A549 (cell line): Measurements from ENCODE around the gene GYS2. TPM values are rescaled to one million over a fixed set of nuclear protein-coding genes. Genes with fewer than 3 reads are reported as not detected.

Experiments
- ATAC-seq, 2 experiments: fragments of 200-7000 bp in 1 of 2; fragments of >200 bp in 1 of 2; cut with Nextera tagmentation in 1 of 2; cut with Tn5 transposase in 1 of 2; 3 replicates each; pipeline versions ENCODE4 v1.8.0 to v1.9.1; 2018 to 2020; ENCODE audit warnings: mild to moderate bottlenecking in 1 of 2, moderate library complexity in 1 of 2
- CTCF ChIA-PET: fragments of 300-600 bp; sonication (Branson Sonifier 250); formaldehyde crosslinking; extraction: SDS; loops from one replicate; lab custom pipeline; 2021; ENCODE audit warnings: antibody characterized with exemption, inconsistent platforms; lab: Yijun Ruan, JAX
- POLR2A ChIA-PET: fragments of 350-600 bp; formaldehyde crosslinking; extraction: SDS; loops from one replicate; lab custom pipeline; 2021; ENCODE audit warnings: antibody characterized with exemption, inconsistent platforms; lab: Yijun Ruan, JAX
- DNase-seq, 2 experiments: peaks; one replicate each; pipeline versions ENCODE4 v3.0.0 to v3.0.0-alpha.2; 2011 to 2016; ENCODE audit warnings: low read depth in 1 of 2, low spot score in 1 of 2
- FAIRE-seq: peaks from 2 replicates; lab custom pipeline; 2011; peaks lifted over from hg19 to GRCh38; lab: Jason Lieb, UNC
- H3K27ac ChIP-seq, 2 experiments: fragments of >200 bp; sonication (Bioruptor Twin); formaldehyde crosslinking; 3 replicates each; pipeline ENCODE4 v1.5.1; 2016 to 2017
- H3K4me1 ChIP-seq: fragments of >200 bp; sonication (Bioruptor Twin); formaldehyde crosslinking; 3 replicates; pipeline ENCODE4 v1.6.1; 2016
- H3K4me2 ChIP-seq: fragments of >200 bp; sonication (Bioruptor Twin); formaldehyde crosslinking; 3 replicates; pipeline ENCODE4 v1.6.1; 2016
- H3K4me3 ChIP-seq: fragments of >200 bp; sonication (Bioruptor Twin); formaldehyde crosslinking; 3 replicates; pipeline ENCODE4 v1.5.1; 2016
- H3K9me3 ChIP-seq: fragments of >200 bp; sonication (Bioruptor Twin); formaldehyde crosslinking; 3 replicates; pipeline ENCODE4 v1.6.1; 2016
- CHD2 ChIP-seq: fragments of 150-350 bp; IDR thresholded peaks from 2 replicates; pipeline ENCODE4 v1.6.1; 2014; ENCODE audit warnings: low read length; ENCODE audit not compliant: partially characterized antibody
- EHMT2 ChIP-seq: fragments of 200-600 bp; sonication (generic); IDR thresholded peaks from 2 replicates; pipeline ENCODE4 v1.6.1; 2016; ENCODE audit warnings: antibody characterized with exemption, low read depth, mild to moderate bottlenecking, moderate library complexity
- FOSB ChIP-seq: fragments of 250-450 bp; sonication (Bioruptor Pico); IDR thresholded peaks from 2 replicates; pipeline ENCODE4 v1.5.0; 2020; ENCODE audit warnings: mild to moderate bottlenecking, moderate library complexity
- HEYL ChIP-seq: fragments of 250-450 bp; sonication (Bioruptor Pico); IDR thresholded peaks from 2 replicates; pipeline ENCODE4 v1.8.0; 2021; ENCODE audit warnings: mild to moderate bottlenecking, moderate library complexity
- HOXA7 ChIP-seq: fragments of 250-450 bp; sonication (Bioruptor Pico); IDR thresholded peaks from 2 replicates; pipeline ENCODE4 v1.5.0; 2020; ENCODE audit warnings: mild to moderate bottlenecking, moderate library complexity
- JUN ChIP-seq, 2 experiments: fragments of >200 bp; sonication (Bioruptor Twin); formaldehyde crosslinking; IDR thresholded peaks; 2 replicates in 1 of 2; 3 replicates in 1 of 2; pipeline ENCODE4 v1.6.1; 2016 to 2017
- KDM5A ChIP-seq: fragments of 200-600 bp; sonication (generic); IDR thresholded peaks from 2 replicates; pipeline ENCODE4 v1.6.1; 2016; ENCODE audit warnings: antibody characterized with exemption, mild to moderate bottlenecking
- NPAS2 ChIP-seq: fragments of 250-450 bp; sonication (Bioruptor Pico); IDR thresholded peaks from 2 replicates; pipeline ENCODE4 v1.8.0; 2022; ENCODE audit warnings: mild to moderate bottlenecking, moderate library complexity, borderline replicate concordance
- POLR2A ChIP-seq: IDR thresholded peaks from 2 replicates; pipeline ENCODE4 v1.6.1; 2012; ENCODE audit warnings: mild to moderate bottlenecking, low read length
- RAD21 ChIP-seq, 2 experiments: fragments of >200 bp in 1 of 2; sonication (Bioruptor Twin) in 1 of 2; formaldehyde crosslinking in 1 of 2; IDR thresholded peaks in 1 of 2; conservative IDR thresholded peaks in 1 of 2; 2 replicates in 1 of 2; 3 replicates in 1 of 2; pipeline ENCODE4 v1.6.1; 2012 to 2018; ENCODE audit warnings: inconsistent platforms in 1 of 2
- RFX5 ChIP-seq: fragments of 450-650 bp; IDR thresholded peaks from 2 replicates; pipeline ENCODE4 v1.7.1; 2014; ENCODE audit warnings: antibody characterized with exemption, mild to moderate bottlenecking, moderate library complexity
- RNF2 ChIP-seq: fragments of 200-600 bp; sonication (generic); IDR thresholded peaks from 2 replicates; pipeline ENCODE4 v1.6.1; 2016; ENCODE audit warnings: low read depth, mild to moderate bottlenecking, antibody characterized with exemption, moderate library complexity, borderline replicate concordance
- SMC3 ChIP-seq: fragments of >200 bp; sonication (Bioruptor Twin); formaldehyde crosslinking; IDR thresholded peaks from 3 replicates; pipeline ENCODE4 v1.6.1; 2018; ENCODE audit warnings: inconsistent platforms
- ZC3H11A ChIP-seq: fragments of 450-650 bp; IDR thresholded peaks from 2 replicates; pipeline ENCODE4 v1.6.1; 2014; ENCODE audit warnings: antibody characterized with exemption, mild to moderate bottlenecking
- WGBS: methylation state at CpG from one replicate; pipeline ENCODE4 v1.1.6; 2017; ENCODE audit errors: missing lambda C conversion rate; 5-methylcytosine and 5-hydroxymethylcytosine counted together
- polyA plus RNA-seq, 4 experiments: library from polyadenylated mRNA; depleted of rRNA in 3 of 4; stranded (reverse); fragments of >200 nt; fragmentation: RNase III in 1 of 4; extraction: RNeasy Plus Mini Kit Qiagen cat#74134 plus additional on column Dnase treatment in 1 of 4; gene quantifications; 2 replicates in 3 of 4; 3 replicates in 1 of 4; pipeline ENCODE4 v1.2.3, GENCODE V29; 2011 to 2017
- TF ChIP-seq, protein P1 (sequence below): fragments of >200 bp; sonication (Bioruptor Twin); formaldehyde crosslinking; IDR thresholded peaks from 3 replicates; pipeline ENCODE4 v1.5.1; 2016
- TF ChIP-seq, protein P2 (sequence below): fragments of 150-350 bp; IDR thresholded peaks from 2 replicates; pipeline ENCODE4 v1.6.1; 2014; ENCODE audit warnings: low read depth, mild to moderate bottlenecking, low read length
- TF ChIP-seq, protein P3 (sequence below): IDR thresholded peaks from 2 replicates; pipeline ENCODE4 v1.6.1; 2012
- TF ChIP-seq, protein P4 (sequence below): fragments of >200 bp; sonication (Bioruptor Twin); formaldehyde crosslinking; IDR thresholded peaks from 2 replicates; pipeline ENCODE4 v1.6.1; 2016
- TF ChIP-seq, protein P5 (sequence below): fragments of 250-450 bp; sonication (Bioruptor Pico); IDR thresholded peaks from 2 replicates; pipeline ENCODE4 v1.5.0; 2020; ENCODE audit warnings: low read depth, mild to moderate bottlenecking, moderate library complexity

Gene GYS2
- polyA plus RNA-seq, 2 of the 4 experiments (the other 2 are of a cell fraction) = 0.19 TPM; not detected in 1

DNA sequence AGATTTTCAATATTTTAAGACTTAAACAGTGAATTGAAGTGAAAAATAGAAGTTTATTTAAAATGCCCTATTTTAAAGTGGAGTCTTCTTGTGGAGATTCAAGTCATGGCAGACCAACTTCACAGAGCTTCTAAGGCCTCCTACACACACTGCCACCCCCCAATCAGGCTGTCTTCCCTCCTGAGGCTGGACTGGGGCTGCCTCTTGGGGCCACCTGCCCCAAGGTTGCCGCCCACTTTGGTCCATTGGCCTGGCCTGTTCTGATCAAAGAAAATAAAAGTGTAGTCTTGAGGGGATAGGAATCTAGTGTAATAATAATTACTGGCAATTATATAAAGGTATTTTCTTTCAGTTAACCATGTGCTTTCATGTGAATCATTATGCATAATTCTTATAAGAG lies 101.8 kb downstream of the GYS2 start:
- TF ChIP-seq, protein P1, sequence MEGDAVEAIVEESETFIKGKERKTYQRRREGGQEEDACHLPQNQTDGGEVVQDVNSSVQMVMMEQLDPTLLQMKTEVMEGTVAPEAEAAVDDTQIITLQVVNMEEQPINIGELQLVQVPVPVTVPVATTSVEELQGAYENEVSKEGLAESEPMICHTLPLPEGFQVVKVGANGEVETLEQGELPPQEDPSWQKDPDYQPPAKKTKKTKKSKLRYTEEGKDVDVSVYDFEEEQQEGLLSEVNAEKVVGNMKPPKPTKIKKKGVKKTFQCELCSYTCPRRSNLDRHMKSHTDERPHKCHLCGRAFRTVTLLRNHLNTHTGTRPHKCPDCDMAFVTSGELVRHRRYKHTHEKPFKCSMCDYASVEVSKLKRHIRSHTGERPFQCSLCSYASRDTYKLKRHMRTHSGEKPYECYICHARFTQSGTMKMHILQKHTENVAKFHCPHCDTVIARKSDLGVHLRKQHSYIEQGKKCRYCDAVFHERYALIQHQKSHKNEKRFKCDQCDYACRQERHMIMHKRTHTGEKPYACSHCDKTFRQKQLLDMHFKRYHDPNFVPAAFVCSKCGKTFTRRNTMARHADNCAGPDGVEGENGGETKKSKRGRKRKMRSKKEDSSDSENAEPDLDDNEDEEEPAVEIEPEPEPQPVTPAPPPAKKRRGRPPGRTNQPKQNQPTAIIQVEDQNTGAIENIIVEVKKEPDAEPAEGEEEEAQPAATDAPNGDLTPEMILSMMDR = no peak
- TF ChIP-seq, protein P2, sequence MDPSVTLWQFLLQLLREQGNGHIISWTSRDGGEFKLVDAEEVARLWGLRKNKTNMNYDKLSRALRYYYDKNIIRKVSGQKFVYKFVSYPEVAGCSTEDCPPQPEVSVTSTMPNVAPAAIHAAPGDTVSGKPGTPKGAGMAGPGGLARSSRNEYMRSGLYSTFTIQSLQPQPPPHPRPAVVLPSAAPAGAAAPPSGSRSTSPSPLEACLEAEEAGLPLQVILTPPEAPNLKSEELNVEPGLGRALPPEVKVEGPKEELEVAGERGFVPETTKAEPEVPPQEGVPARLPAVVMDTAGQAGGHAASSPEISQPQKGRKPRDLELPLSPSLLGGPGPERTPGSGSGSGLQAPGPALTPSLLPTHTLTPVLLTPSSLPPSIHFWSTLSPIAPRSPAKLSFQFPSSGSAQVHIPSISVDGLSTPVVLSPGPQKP = no peak
- TF ChIP-seq, protein P3, sequence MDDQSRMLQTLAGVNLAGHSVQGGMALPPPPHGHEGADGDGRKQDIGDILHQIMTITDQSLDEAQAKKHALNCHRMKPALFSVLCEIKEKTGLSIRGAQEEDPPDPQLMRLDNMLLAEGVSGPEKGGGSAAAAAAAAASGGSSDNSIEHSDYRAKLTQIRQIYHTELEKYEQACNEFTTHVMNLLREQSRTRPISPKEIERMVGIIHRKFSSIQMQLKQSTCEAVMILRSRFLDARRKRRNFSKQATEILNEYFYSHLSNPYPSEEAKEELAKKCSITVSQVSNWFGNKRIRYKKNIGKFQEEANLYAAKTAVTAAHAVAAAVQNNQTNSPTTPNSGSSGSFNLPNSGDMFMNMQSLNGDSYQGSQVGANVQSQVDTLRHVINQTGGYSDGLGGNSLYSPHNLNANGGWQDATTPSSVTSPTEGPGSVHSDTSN = no peak
- TF ChIP-seq RFX5 = no peak
- no peak for TF ChIP-seq RAD21 (conservative IDR thresholded peaks at IDR 0.05 in 1 of 2, IDR thresholded peaks at IDR 0.05 in 1 of 2)
- no peak for TF ChIP-seq KDM5A
- no peak for TF ChIP-seq HEYL
- no peak for TF ChIP-seq EHMT2
- TF ChIP-seq ZC3H11A = no peak
- no peak for TF ChIP-seq NPAS2 (CRISPR knock-in tag)
- DNase-seq (no peak), FAIRE-seq (no peak), ATAC-seq (no peak)
- H3K4me2 ChIP-seq = peak overlapping the region; percentile 82
- 95% methylated on average over 1 of the region's 1 CpG for WGBS
- H3K4me1 ChIP-seq = peaks cover 31% of the 10 kb centered on the region
- POLR2A ChIA-PET = no interaction called here
- H3K4me3 ChIP-seq = peak overlapping the region; percentile 96
- CTCF ChIA-PET = interaction anchor here (1.1 kb wide), 1 partner anchor 211 kb away, joined by 3 read pairs; no protein-coding TSS in a partner anchor
- no peaks in the 10 kb centered on the region for H3K9me3 ChIP-seq
- peak overlapping the region in 1 of 2 experiments; percentile 94; a peak in 2 of 6 replicates for H3K27ac ChIP-seq

DNA sequence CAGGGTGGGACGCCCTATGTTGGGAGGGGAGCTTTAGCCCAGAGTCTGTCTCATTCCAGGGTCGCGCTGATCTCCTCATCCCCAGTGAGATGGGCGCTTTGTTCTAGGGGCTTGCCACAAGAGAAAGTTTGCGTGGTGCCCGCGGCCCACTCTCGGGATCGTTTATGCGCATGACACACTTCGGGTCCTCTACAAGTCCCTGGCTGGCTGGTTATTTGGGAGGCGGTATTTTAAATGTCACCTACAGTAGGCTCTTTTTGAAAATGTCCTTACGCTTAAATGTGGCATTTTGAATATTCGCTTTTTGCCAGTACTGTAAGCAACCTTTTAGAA lies 102.5 kb downstream of the GYS2 start:
- CTCF ChIA-PET = interaction anchor here (1.1 to 1.2 kb wide), 2 partner anchors 210 to 253 kb away, joined by 3 read pairs; no protein-coding TSS in a partner anchor
- WGBS = 0% methylated on average over 11 of the region's 14 CpGs
- FAIRE-seq (no peak), ATAC-seq (peak; percentile 31 to 54), DNase-seq (peak; percentile 24 to 28)
- H3K27ac ChIP-seq = peak overlapping the region; percentile 93 to 94
- H3K9me3 ChIP-seq = no peaks in the 10 kb centered on the region
- POLR2A ChIA-PET = interaction anchor here (1.0 to 2.3 kb wide), 8 partner anchors 14 to 178 kb away, joined by 3 to 18 read pairs (median 6); partner anchors contain the start of genes LDHB, PYROXD1 and SPX
- no peak for TF ChIP-seq HOXA7 (CRISPR knock-in tag)
- TF ChIP-seq JUN (IDR thresholded peaks at IDR 0.05) = no peak
- TF ChIP-seq EHMT2 = no peak
- TF ChIP-seq CHD2 = no peak
- TF ChIP-seq, protein P4, sequence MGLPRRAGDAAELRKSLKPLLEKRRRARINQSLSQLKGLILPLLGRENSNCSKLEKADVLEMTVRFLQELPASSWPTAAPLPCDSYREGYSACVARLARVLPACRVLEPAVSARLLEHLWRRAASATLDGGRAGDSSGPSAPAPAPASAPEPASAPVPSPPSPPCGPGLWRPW = no peak
- no peak for TF ChIP-seq RNF2
- no peak for TF ChIP-seq SMC3
- no peak for TF ChIP-seq POLR2A
- TF ChIP-seq, protein P5, sequence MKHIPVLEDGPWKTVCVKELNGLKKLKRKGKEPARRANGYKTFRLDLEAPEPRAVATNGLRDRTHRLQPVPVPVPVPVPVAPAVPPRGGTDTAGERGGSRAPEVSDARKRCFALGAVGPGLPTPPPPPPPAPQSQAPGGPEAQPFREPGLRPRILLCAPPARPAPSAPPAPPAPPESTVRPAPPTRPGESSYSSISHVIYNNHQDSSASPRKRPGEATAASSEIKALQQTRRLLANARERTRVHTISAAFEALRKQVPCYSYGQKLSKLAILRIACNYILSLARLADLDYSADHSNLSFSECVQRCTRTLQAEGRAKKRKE (CRISPR knock-in tag) = no peak
- no peak for TF ChIP-seq ZC3H11A
- TF ChIP-seq KDM5A = no peak
- TF ChIP-seq FOSB = no peak
- H3K4me3 ChIP-seq = peak overlapping the region; percentile 96
- peak overlapping the region; percentile 82 for H3K4me2 ChIP-seq
- H3K4me1 ChIP-seq = peaks cover 31% of the 10 kb centered on the region
